A673 (cell line): Measurements from ENCODE around the gene ZSWIM3. TPM values are rescaled to one million over a fixed set of nuclear protein-coding genes. Genes with fewer than 3 reads are reported as not detected.

Experiments
- BruUV-seq: library from RNA; stranded (reverse); fragments of 400-500 nt; replicated peaks from 2 replicates; lab custom pipeline; 2021; lab: Mats Ljungman, UMichigan
- CTCF ChIA-PET: fragments of 300-600 bp; sonication (Branson Sonifier 250); formaldehyde crosslinking; loops from one replicate; lab custom pipeline; 2022; ENCODE audit warnings: antibody characterized with exemption; lab: Charles Lee
- POLR2A ChIA-PET: fragments of 300-600 bp; sonication (Branson Sonifier 250); formaldehyde crosslinking; loops from one replicate; lab custom pipeline; 2022; ENCODE audit warnings: antibody characterized with exemption; ENCODE audit not compliant: low non-redundant PET; lab: Charles Lee
- DNase-seq: peaks from one replicate; pipeline ENCODE4 v3.0.0-alpha.2; 2015; ENCODE audit warnings: low spot score
- H3K27ac ChIP-seq: fragments of 200-600 bp; sonication (generic); 2 replicates; pipeline ENCODE4 v1.5.1; 2016; ENCODE audit warnings: mixed run types, low read depth, mild to moderate bottlenecking, mixed read lengths, antibody characterized with exemption, low read length; ENCODE audit not compliant: poor library complexity, severe bottlenecking
- H3K27me3 ChIP-seq: fragments of 200-600 bp; sonication (generic); replicated peaks from 2 replicates; pipeline ENCODE4 v1.6.1; 2017; ENCODE audit warnings: mixed run types, low read depth, mild to moderate bottlenecking, mixed read lengths, antibody characterized with exemption, low read length; ENCODE audit not compliant: insufficient read depth, poor library complexity
- H3K36me3 ChIP-seq: fragments of 200-600 bp; sonication (generic); 2 replicates; pipeline ENCODE4 v1.6.1; 2016; ENCODE audit warnings: mixed run types, mild to moderate bottlenecking, mixed read lengths, antibody characterized with exemption, low read length; ENCODE audit not compliant: insufficient read depth, poor library complexity, severe bottlenecking
- H3K4me1 ChIP-seq: fragments of 200-600 bp; sonication (generic); 2 replicates; pipeline ENCODE4 v1.6.1; 2017; ENCODE audit warnings: mixed run types, mild to moderate bottlenecking, mixed read lengths, antibody characterized with exemption, low read length; ENCODE audit not compliant: insufficient read depth, poor library complexity, severe bottlenecking
- H3K4me3 ChIP-seq: fragments of 200-600 bp; sonication (generic); 2 replicates; pipeline ENCODE4 v1.5.1; 2016; ENCODE audit warnings: low read depth, mixed run types, mild to moderate bottlenecking, mixed read lengths, low read length; ENCODE audit not compliant: poor library complexity, severe bottlenecking
- H3K9me3 ChIP-seq: fragments of 200-600 bp; sonication (generic); 2 replicates; pipeline ENCODE4 v1.6.1; 2016; ENCODE audit warnings: mixed run types, low read depth, mild to moderate bottlenecking, mixed read lengths, antibody characterized with exemption, low read length; ENCODE audit not compliant: poor library complexity, severe bottlenecking
- EZH2 ChIP-seq: fragments of 200-600 bp; sonication (generic); IDR thresholded peaks from 2 replicates; pipeline ENCODE4 v1.6.1; 2017; ENCODE audit warnings: borderline replicate concordance, low read depth, mild to moderate bottlenecking, mixed read lengths, antibody characterized with exemption, low read length; ENCODE audit not compliant: poor library complexity, severe bottlenecking
- intact Hi-C: fragments of 100-400 bp; cut with micrococcal nuclease; formaldehyde crosslinking; loops from one replicate; pipeline ENCODE4 v1.10.0; 2022; ENCODE audit not compliant: unreplicated experiment
- total RNA-seq: library from RNA; stranded (reverse); gene quantifications from 2 replicates; pipeline ENCODE4 v1.2.3, GENCODE V29; 2021
- TF ChIP-seq, protein P1 (sequence below): fragments of 300-800, 200-600 bp; sonication (generic); conservative IDR thresholded peaks from 2 replicates; pipeline ENCODE4 v1.5.1; 2017; ENCODE audit warnings: low read depth, mild to moderate bottlenecking, antibody characterized with exemption, low read length, moderate library complexity, mixed read lengths

ZSWIM3 gene
- total RNA-seq, 1 experiment from 2014 or later: 2.6 TPM

DNA sequence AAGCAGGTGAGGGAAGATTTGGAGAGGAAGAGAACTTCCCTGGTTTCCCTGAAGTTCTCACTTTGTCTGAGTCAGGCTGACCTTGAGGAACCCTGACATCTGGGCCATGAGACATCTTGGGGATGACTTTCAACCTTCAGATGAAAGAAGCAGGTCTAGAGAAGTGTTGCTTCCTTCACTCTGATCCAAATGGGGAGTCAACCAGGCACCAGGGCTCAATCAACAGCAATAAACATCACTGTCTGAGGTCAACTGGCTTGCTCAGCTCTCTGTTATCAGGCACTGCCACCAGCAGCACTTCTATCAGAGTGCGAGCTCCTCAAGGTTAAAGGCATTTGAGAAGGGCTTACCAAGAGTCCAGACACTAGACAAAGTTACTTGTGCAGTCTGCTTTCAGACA is 6.5 kb upstream of the ZSWIM3 start:
- TF ChIP-seq EZH2: no peak
- TF ChIP-seq, protein P1, sequence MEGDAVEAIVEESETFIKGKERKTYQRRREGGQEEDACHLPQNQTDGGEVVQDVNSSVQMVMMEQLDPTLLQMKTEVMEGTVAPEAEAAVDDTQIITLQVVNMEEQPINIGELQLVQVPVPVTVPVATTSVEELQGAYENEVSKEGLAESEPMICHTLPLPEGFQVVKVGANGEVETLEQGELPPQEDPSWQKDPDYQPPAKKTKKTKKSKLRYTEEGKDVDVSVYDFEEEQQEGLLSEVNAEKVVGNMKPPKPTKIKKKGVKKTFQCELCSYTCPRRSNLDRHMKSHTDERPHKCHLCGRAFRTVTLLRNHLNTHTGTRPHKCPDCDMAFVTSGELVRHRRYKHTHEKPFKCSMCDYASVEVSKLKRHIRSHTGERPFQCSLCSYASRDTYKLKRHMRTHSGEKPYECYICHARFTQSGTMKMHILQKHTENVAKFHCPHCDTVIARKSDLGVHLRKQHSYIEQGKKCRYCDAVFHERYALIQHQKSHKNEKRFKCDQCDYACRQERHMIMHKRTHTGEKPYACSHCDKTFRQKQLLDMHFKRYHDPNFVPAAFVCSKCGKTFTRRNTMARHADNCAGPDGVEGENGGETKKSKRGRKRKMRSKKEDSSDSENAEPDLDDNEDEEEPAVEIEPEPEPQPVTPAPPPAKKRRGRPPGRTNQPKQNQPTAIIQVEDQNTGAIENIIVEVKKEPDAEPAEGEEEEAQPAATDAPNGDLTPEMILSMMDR: no peak
- ChIA-PET CTCF (no interaction called here), POLR2A (no interaction called here)
- Histone ChIP-seq H3K4me3 (no peak overlapping the region), H3K36me3 (peaks cover 6% of the 10 kb centered on the region), H3K27ac (no peak overlapping the region), H3K9me3 (no peaks in the 10 kb centered on the region), H3K4me1 (peaks cover under 1% of the 10 kb centered on the region), H3K27me3 (no peaks in the 10 kb centered on the region)
- BruUV-seq: no TSS peak
- intact Hi-C loops: no loop called here
- DNase-seq: no peak

DNA sequence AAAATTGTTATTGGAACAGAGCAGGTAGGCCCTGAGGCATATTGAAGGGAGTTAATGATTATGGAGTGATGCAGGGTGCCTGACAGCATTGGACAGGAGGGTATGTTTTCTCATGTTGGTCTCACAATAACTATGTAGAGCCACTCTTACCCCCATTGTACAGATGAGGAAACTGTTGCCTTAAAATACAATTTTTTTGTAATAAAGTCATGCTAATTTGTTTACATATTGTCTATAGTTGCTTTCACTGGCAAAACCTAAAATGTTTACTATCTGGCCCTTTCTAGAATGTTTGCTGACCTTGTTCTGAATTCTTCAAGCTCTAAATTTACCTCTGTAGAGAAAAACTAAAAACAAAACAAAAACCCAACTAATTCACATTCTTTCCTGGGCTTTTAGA is 5.9 kb upstream of the ZSWIM3 start:
- Histone ChIP-seq H3K9me3 (no peaks in the 10 kb centered on the region), H3K36me3 (peaks cover 6% of the 10 kb centered on the region), H3K27ac (no peak overlapping the region), H3K27me3 (no peaks in the 10 kb centered on the region), H3K4me1 (peaks cover 5% of the 10 kb centered on the region), H3K4me3 (no peak overlapping the region)
- no peak for TF ChIP-seq EZH2
- TF ChIP-seq, protein P1: no peak
- intact Hi-C loops: no loop called here
- DNase-seq: no peak
- CTCF ChIA-PET: no interaction called here
- no TSS peak for BruUV-seq
- POLR2A ChIA-PET: no interaction called here

DNA sequence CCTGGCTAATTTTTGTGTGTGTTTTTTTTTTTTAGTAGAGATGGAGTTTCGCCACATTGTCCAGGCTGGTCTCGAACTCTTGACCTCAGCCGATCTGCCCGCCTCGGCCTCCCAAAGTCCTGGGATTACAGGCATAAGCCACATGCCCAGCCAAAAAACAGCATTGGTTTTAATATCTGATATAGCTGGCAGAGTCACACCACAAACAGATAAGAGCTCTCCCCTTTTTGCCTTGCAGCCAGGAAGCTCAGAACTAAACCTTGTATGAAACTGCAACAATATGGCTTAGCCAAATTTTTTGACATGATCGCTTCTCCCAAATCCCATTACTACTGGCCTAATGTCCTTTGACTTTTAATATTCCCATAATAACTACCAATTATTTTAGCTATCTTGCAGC is 5.1 kb upstream of the ZSWIM3 start:
- intact Hi-C loops: no loop called here
- ChIA-PET POLR2A (no interaction called here), CTCF (interaction anchor here (0.6 kb wide), 1 partner anchor 9 kb away, joined by 4 read pairs; no protein-coding TSS in a partner anchor)
- peaks cover 6% of the 10 kb centered on the region for H3K36me3 ChIP-seq
- peaks cover 5% of the 10 kb centered on the region for H3K4me1 ChIP-seq
- no peak overlapping the region for H3K27ac ChIP-seq
- TF ChIP-seq EZH2: no peak
- TF ChIP-seq, protein P1: no peak
- no peaks in the 10 kb centered on the region for H3K9me3 ChIP-seq
- DNase-seq: no peak
- H3K4me3 ChIP-seq: no peak overlapping the region
- BruUV-seq: no TSS peak
- no peaks in the 10 kb centered on the region for H3K27me3 ChIP-seq
